Measurements from ENCODE around the gene ATP10A. TPM values are rescaled to one million over a fixed set of nuclear protein-coding genes. Genes with fewer than 3 reads are reported as not detected.

Gene ATP10A
- total and polyA plus RNA-seq, 9 of the 15 experiments (the other 6 are each of a cell fraction or from before 2014, with no cell fraction given), result 0.09 TPM; not detected in 8

DNA sequence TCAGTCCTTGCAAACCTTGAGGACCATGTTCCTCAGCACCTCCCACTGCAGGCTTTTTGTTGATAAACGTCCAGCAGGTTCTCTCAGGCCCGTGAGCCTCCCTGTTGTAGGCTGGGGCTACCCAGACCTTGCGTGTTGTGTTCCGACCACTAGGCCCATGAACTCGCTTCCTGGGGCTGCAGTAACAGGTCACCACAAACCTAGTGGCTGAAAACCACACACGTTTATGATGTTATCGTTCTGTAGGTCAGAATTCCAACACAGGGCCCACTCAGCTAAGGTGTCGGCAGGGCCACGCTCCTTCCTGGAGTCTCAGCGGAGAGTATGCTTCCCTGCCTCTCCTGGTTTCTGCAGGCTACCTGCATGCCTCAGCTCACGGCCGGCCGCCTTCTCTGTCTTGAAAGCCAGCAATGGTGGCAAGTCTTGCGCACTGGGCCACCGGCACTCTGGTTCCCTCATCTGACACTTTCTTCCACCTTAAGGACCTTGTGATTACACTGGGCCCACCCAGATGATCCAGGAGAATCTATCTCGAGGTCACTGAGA, 60.8 kb downstream of the ATP10A start:
- ChIA-PET CTCF (ENCODE audit: low intra/inter-chr PET ratio) (no interaction called here), POLR2A (no interaction called here)
- no TSS peak for BruUV-seq (replicated peaks)
- DNase-seq (ENCODE audit: extremely low read depth in 1 of 4, low spot score in 3 of 4) (no peak), FAIRE-seq (no peak), ATAC-seq (no peak)
- H3K36me3 ChIP-seq (ENCODE audit: control insufficient read depth, insufficient read depth, low read length), result no peaks in the 10 kb centered on the region
- no peak overlapping the region for H2AFZ ChIP-seq (ENCODE audit: low read depth, low read length)
- TF ChIP-seq HNRNPK (IDR thresholded peaks at IDR 0.05; ENCODE audit: low read depth, low read length, poor library complexity, severe bottlenecking) (no peak), KAT7 (CRISPR knock-in tag; IDR thresholded peaks at IDR 0.05; ENCODE audit: borderline replicate concordance) (no peak), MAFK (IDR thresholded peaks at IDR 0.05; ENCODE audit: low read length) (no peak), ZNF41 (CRISPR knock-in tag; conservative IDR thresholded peaks at IDR 0.05) (no peak), HMG20B (CRISPR knock-in tag; IDR thresholded peaks at IDR 0.05) (no peak), ETV6 (IDR thresholded peaks at IDR 0.05; ENCODE audit: borderline replicate concordance in 1 of 2, low read depth in 2 of 2, low read length in 1 of 2) (no peak), ETV6 (CRISPR knock-in tag; IDR thresholded peaks at IDR 0.05; ENCODE audit: borderline replicate concordance) (no peak), BRD4 (IDR thresholded peaks at IDR 0.05) (no peak), CHD1 (IDR thresholded peaks at IDR 0.05; ENCODE audit: low read length) (no peak)
- peaks cover 3% of the 10 kb centered on the region; the same call in 1 of the 2 replicates for H4K20me1 ChIP-seq (replicated peaks; ENCODE audit: control insufficient read depth, insufficient read depth, low read length)
- no peaks in the 10 kb centered on the region for H3K79me2 ChIP-seq (ENCODE audit: control insufficient read depth, insufficient read depth, low read length)
- intact Hi-C loops (cut with micrococcal nuclease) (no loop called here), in situ Hi-C loops (cut with MboI) (no loop called here)
- H3K4me3 ChIP-seq, result no peak overlapping the region
- H3K27me3 ChIP-seq (ENCODE audit: control insufficient read depth in 2 of 2, insufficient read depth in 2 of 2, low read length in 2 of 2), result peaks cover 9 to 66% of the 10 kb centered on the region in 2 experiments; a peak in 4 of 5 replicates
- no peaks in the 10 kb centered on the region for H3K9me1 ChIP-seq (ENCODE audit: control insufficient read depth, insufficient read depth, low read length)
- H3K9ac ChIP-seq (ENCODE audit: insufficient read depth in 1 of 2, low read depth in 2 of 2, low read length in 2 of 2), result no peak overlapping the region
- H3K4me2 ChIP-seq (ENCODE audit: insufficient read depth, low read length), result no peak overlapping the region
- H3K9me3 ChIP-seq (replicated peaks; ENCODE audit: control insufficient read depth, insufficient read depth, low read depth, low read length), result no peaks in the 10 kb centered on the region
- no peaks in the 10 kb centered on the region for H3K4me1 ChIP-seq (replicated peaks in 1 of 2; ENCODE audit: control insufficient read depth in 2 of 2, insufficient read depth in 2 of 2, low read length in 2 of 2)
- H3K27ac ChIP-seq (ENCODE audit: extremely low read depth, low read depth, low read length), result no peak overlapping the region
- 4% methylated on average over 15 of the region's 16 CpGs for WGBS (ENCODE audit: insufficient coverage, low coverage, missing lambda C conversion rate)
